Forelimb muscle (tissue), 1 donor: ENCODE results near the gene ZNF423. TPM values are rescaled to one million over a fixed set of nuclear protein-coding genes. Genes with fewer than 3 reads are reported as not detected.
"Not testable (repeated sequence)": the region's sequence is repeated elsewhere in the genome, so short reads cannot be mapped to it uniquely, and the experiment has no call there.

ENCODE experiments used
- DNase-seq: peaks from one replicate; pipeline ENCODE4 v3.0.0-alpha.2; 2013; ENCODE audit warnings: low read depth
- polyA plus RNA-seq: library from polyadenylated mRNA; unstranded; fragments of 120-200 nt; gene quantifications from one replicate; pipeline ENCODE4 v1.2.1, GENCODE V29; 2013; ENCODE audit not compliant: insufficient read length

Gene ZNF423
- polyA plus RNA-seq, 1 donor: 26.2 TPM

GRCh38 chr16:49515016-49515565 is 340.8 kb downstream of the ZNF423 start:
- no peak for DNase-seq

GRCh38 chr16:49514073-49514980 is 341.6 kb downstream of the ZNF423 start:
- DNase-seq: no peak

DNA sequence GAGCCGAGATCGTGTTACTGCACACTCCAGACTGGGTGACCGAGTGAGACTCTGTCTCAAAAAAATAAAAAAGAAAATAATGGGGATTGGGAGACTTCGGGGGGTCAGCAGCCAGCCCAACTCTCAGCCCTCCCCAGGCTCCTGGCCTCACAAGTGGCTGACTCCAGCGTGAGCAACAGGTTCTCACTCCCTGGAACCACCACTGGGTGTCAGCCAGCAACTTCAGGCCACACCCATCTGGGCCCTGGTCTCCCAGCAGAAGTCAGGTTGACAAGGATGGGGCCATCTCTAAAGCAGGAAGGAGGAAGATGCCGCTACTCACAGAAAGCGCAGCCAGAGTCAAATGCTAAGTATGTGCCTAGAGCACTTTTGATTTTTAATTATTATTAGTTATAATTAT is 342.9 kb downstream of the ZNF423 start:
- no peak for DNase-seq

GRCh38 chr16:49510654-49511305 is 345.1 kb downstream of the ZNF423 start:
- no peak for DNase-seq

DNA sequence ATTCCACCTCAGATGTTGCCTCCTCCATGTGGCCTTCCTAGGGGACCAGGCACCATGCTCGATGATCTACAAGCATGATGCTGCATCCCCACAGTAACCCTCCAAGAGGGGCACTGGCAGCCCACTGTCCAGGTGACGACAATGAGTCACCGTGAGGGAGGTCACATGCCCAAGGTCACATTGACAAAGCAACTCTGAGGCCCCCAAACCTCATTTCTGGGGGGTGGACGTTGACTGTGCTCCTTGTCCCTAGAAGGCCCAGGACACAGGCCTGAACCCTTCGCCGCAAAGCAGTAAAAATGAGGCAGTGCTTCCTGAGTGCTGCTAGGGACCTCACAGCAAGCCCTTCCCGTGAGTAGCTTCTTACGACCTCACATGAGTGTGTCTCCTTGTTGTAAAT is 345.8 kb downstream of the ZNF423 start:
- no peak for DNase-seq

GRCh38 chr16:49506058-49507013 is 349.6 kb downstream of the ZNF423 start:
- DNase-seq: not testable (repeated sequence)

DNA sequence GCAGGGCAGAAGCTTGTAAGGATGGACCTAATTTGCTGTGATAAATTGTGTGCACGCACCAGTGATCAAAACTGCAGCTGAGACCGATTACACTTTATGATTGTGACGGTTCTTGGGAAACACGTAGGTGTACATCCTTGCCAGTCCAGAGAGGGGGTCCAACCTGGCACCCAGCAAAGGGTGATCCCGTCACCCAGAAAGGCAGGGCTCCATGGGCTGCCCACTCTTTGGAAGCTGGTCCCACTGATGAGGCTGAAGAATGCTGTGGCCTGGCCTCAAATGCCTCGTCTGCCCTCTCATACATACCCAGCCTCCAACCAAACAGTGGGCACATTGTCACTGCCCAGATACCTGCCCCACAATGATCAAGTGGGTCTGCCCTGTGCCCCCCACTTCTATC is 350.4 kb downstream of the ZNF423 start:
- no peak for DNase-seq

- no peak for DNase-seq
Observed at GRCh38 chr16:49504626-49505025, 351.3 kb downstream of the ZNF423 start.

GRCh38 chr16:49504023-49504364 is 351.9 kb downstream of the ZNF423 start:
- DNase-seq: no peak

GRCh38 chr16:49503256-49504022 is 352.5 kb downstream of the ZNF423 start:
- no peak for DNase-seq

GRCh38 chr16:49502136-49502881 is 353.6 kb downstream of the ZNF423 start:
- DNase-seq: no peak

- DNase-seq: no peak
Observed at GRCh38 chr16:49499869-49500610, 355.9 kb downstream of the ZNF423 start.

DNA sequence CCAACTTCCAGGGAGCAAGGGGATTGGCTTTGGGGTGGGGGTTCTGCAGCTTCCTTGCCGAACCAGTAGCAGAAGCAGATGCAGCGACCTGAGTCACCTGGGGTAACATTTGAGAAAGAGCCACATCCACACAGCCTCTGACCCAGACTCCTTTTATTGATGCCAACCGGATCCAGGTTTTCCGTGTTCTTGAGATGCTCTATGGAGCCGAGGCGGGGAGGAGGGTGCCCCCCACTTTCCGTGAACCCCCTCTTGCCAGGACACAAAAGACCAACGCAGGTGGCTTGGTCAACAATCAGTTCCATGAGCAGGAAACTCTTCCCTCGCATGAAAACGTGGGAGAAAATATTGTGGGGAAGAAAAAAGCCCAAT is 356.5 kb downstream of the ZNF423 start:
- DNase-seq: no peak

- no peak for DNase-seq
Observed at GRCh38 chr16:49498666-49499413, 357.1 kb downstream of the ZNF423 start.

DNA sequence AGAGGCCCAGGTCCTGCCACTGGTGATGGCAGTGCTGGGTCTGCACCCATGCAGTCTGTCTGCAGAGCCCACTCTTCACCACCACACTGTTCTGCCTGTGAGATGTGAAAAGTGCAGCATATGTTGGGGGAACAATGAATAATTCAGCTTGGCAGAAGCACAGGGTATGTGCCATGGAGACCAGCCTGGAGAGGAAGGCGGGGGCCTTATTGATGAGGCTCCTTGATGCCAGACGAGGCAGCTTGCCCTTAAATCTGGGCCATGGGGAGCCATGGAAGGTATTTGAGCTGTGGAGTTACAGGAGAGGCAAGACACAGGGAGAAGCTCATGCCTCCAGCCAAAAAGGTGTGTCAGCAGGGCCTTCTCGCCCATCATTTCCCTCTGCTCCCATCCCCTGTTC is 357.6 kb downstream of the ZNF423 start:
- no peak for DNase-seq

- no peak for DNase-seq
Observed at GRCh38 chr16:49497466-49497865, 358.4 kb downstream of the ZNF423 start.

GRCh38 chr16:49496656-49497055 is 359.3 kb downstream of the ZNF423 start:
- DNase-seq: no peak

GRCh38 chr16:49495596-49496355 is 360.1 kb downstream of the ZNF423 start:
- no peak for DNase-seq
